HCT116 (cell line): ENCODE data around the gene MAGT1. TPM values are rescaled to one million over a fixed set of nuclear protein-coding genes. Genes with fewer than 3 reads are reported as not detected.
A peak's percentile ranks its signal among the peaks of the same experiment; 100 is the strongest.

Experiments used
- ATAC-seq: fragments of 200-7000 bp; cut with Tn5 transposase; 2 replicates; pipeline ENCODE4 v1.9.1; 2020; ENCODE audit warnings: mild to moderate bottlenecking, moderate library complexity
- BruUV-seq: library from RNA; stranded (reverse); fragments of 400-500 nt; replicated peaks from 2 replicates; lab custom pipeline; 2021; lab: Mats Ljungman, UMichigan
- CTCF ChIA-PET: fragments of 300-600 bp; sonication (Branson Sonifier 250); formaldehyde crosslinking; loops from one replicate; lab custom pipeline; 2021; ENCODE audit warnings: antibody characterized with exemption; lab: Charles Lee
- POLR2A ChIA-PET: fragments of 300-600, 350-600 bp; sonication (Branson Sonifier 250); formaldehyde crosslinking; loops from one replicate; lab custom pipeline; 2021; ENCODE audit warnings: antibody characterized with exemption; lab: Charles Lee
- RAD21 ChIA-PET, 2 experiments: fragments of 300-600 bp; sonication (Branson Sonifier 250); formaldehyde crosslinking; loops; one replicate each; lab custom pipeline; 2023; ENCODE audit warnings: low total read pairs in 2 of 2; ENCODE audit not compliant: uncharacterized antibody in 2 of 2, unreplicated experiment in 2 of 2, low non-redundant PET in 1 of 2; lab: Charles Lee
- DNase-seq: peaks from one replicate; pipeline ENCODE4 v3.0.0-alpha.2; 2010; ENCODE audit warnings: low read depth, low spot score
- H2AFZ ChIP-seq: fragments of 200-600 bp; shearing (Covaris generic), sonication (generic); 2 replicates; pipeline ENCODE4 v1.6.1; 2017; ENCODE audit warnings: low read depth, mixed run types, mixed read lengths, antibody characterized with exemption, low read length; ENCODE audit not compliant: poor library complexity, severe bottlenecking
- H3K27ac ChIP-seq: 2 replicates; pipeline ENCODE4 v1.5.1; 2012; ENCODE audit warnings: low read depth, low read length
- H3K27me3 ChIP-seq: fragments of 200-600 bp; sonication (generic); 2 replicates; pipeline ENCODE4 v1.6.1; 2016; ENCODE audit warnings: mixed run types, low read length, mixed read lengths; ENCODE audit not compliant: insufficient read depth
- H3K36me3 ChIP-seq, 2 experiments: fragments of 200-500 bp in 1 of 2; fragments of 200-600 bp in 1 of 2; sonication (Bioruptor generic) in 1 of 2; sonication (generic) in 1 of 2; 2 replicates each; pipeline versions ENCODE4 v1.5.1 to v1.6.1; 2014 to 2016; ENCODE audit warnings: low read length in 2 of 2, inconsistent platforms in 1 of 2, mixed read lengths in 1 of 2, mixed run types in 1 of 2; ENCODE audit not compliant: insufficient read depth in 2 of 2, control insufficient read depth in 1 of 2
- H3K4me1 ChIP-seq, 2 experiments: fragments of 200-600 bp in 1 of 2; sonication (generic) in 1 of 2; 2 replicates each; pipeline versions ENCODE4 v1.5.1 to v1.6.1; 2012 to 2017; ENCODE audit warnings: low read length in 2 of 2, inconsistent platforms in 1 of 2, mild to moderate bottlenecking in 1 of 2, mixed read lengths in 1 of 2, mixed run types in 1 of 2, moderate library complexity in 1 of 2; ENCODE audit not compliant: insufficient read depth in 2 of 2, control insufficient read depth in 1 of 2
- H3K4me2 ChIP-seq: fragments of 200-600 bp; sonication (generic); 2 replicates; pipeline ENCODE4 v1.6.1; 2017; ENCODE audit warnings: mixed run types, low read length, mixed read lengths
- H3K4me3 ChIP-seq, 2 experiments: fragments of 200-600 bp in 1 of 2; sonication (generic) in 1 of 2; replicated peaks in 1 of 2; 2 replicates each; pipeline ENCODE4 v1.5.1; 2011 to 2016; ENCODE audit warnings: low read length in 2 of 2, control low read depth in 1 of 2, low read depth in 1 of 2, mild to moderate bottlenecking in 1 of 2, mixed read lengths in 1 of 2, mixed run types in 1 of 2
- H3K79me2 ChIP-seq: fragments of 200-600 bp; sonication (generic); 2 replicates; pipeline ENCODE4 v1.6.1; 2017; ENCODE audit warnings: mild to moderate bottlenecking, mixed run types, low read length, moderate library complexity, mixed read lengths; ENCODE audit not compliant: insufficient read depth
- H3K9ac ChIP-seq: fragments of 200-600 bp; sonication (generic); 2 replicates; pipeline ENCODE4 v1.6.1; 2016; ENCODE audit warnings: low read length, mixed read lengths
- H3K9me2 ChIP-seq: fragments of 200-600 bp; sonication (generic), shearing (Covaris generic); 2 replicates; pipeline ENCODE4 v1.6.1; 2017; ENCODE audit warnings: mixed run types, mild to moderate bottlenecking, moderate library complexity; ENCODE audit not compliant: insufficient read depth
- H3K9me3 ChIP-seq, 2 experiments: fragments of 200-500 bp in 1 of 2; fragments of 200-600 bp in 1 of 2; sonication (Bioruptor generic) in 1 of 2; sonication (generic) in 1 of 2; 2 replicates each; pipeline ENCODE4 v1.6.1; 2014 to 2017; ENCODE audit warnings: low read length in 2 of 2, mixed read lengths in 2 of 2, inconsistent platforms in 1 of 2, low read depth in 1 of 2, mild to moderate bottlenecking in 1 of 2, mixed run types in 1 of 2, moderate library complexity in 1 of 2; ENCODE audit not compliant: control insufficient read depth in 1 of 2, insufficient read depth in 1 of 2
- H4K20me1 ChIP-seq: fragments of 200-600 bp; sonication (generic), shearing (Covaris generic); 2 replicates; pipeline ENCODE4 v1.6.1; 2017; ENCODE audit warnings: mixed run types, mild to moderate bottlenecking, moderate library complexity; ENCODE audit not compliant: insufficient read depth
- CBX3 ChIP-seq: IDR thresholded peaks from 2 replicates; pipeline ENCODE4 v1.6.1; 2012; ENCODE audit warnings: low read depth
- CEBPB ChIP-seq: IDR thresholded peaks from 2 replicates; pipeline ENCODE4 v1.6.1; 2012; ENCODE audit warnings: low read depth
- FOSL1 ChIP-seq: IDR thresholded peaks from 2 replicates; pipeline ENCODE4 v1.6.1; 2012; ENCODE audit warnings: low read depth
- JUND ChIP-seq: IDR thresholded peaks from 2 replicates; pipeline ENCODE4 v1.6.1; 2012
- POLR2A ChIP-seq: IDR thresholded peaks from 2 replicates; pipeline ENCODE4 v1.7.0; 2011; ENCODE audit warnings: borderline replicate concordance; ENCODE audit not compliant: insufficient read depth, insufficient read length; ENCODE audit errors: extremely low read depth
- RAD21 ChIP-seq: IDR thresholded peaks from 2 replicates; pipeline ENCODE4 v1.6.1; 2012; ENCODE audit warnings: low read depth, mild to moderate bottlenecking
- TCF7L2 ChIP-seq: IDR thresholded peaks from 2 replicates; pipeline ENCODE4 v1.7.0; 2011; ENCODE audit warnings: borderline replicate concordance, inconsistent platforms; ENCODE audit not compliant: insufficient read depth, insufficient read length; ENCODE audit errors: extremely low read depth
- ZBTB33 ChIP-seq: IDR thresholded peaks from 2 replicates; pipeline ENCODE4 v1.6.1; 2011; ENCODE audit warnings: mild to moderate bottlenecking, low read length, moderate library complexity; ENCODE audit not compliant: insufficient replicate concordance; ENCODE audit errors: extremely low read depth
- ZFX ChIP-seq: fragments of 450-650 bp; IDR thresholded peaks from 2 replicates; pipeline ENCODE4 v1.6.1; 2017
- intact Hi-C: fragments of 100-400 bp; cut with micrococcal nuclease; formaldehyde crosslinking; loops from 2 replicates; pipeline ENCODE4 v1.10.0; 2022
- total RNA-seq: library from RNA; stranded (reverse); gene quantifications from one replicate; pipeline ENCODE4 v1.2.1, GENCODE V29; 2021; ENCODE audit not compliant: unreplicated experiment

Gene MAGT1
- total RNA-seq, 1 experiment from 2014 or later = 39.5 TPM

- ChIA-PET POLR2A (no interaction called here), CTCF (no interaction called here), RAD21 (no interaction called here)
- no peaks in the 10 kb centered on the region for H3K27me3 ChIP-seq
- no peaks in the 10 kb centered on the region for H4K20me1 ChIP-seq
- no peak overlapping the region; a peak in 1 of 4 replicates for H3K4me3 ChIP-seq
- no peaks in the 10 kb centered on the region for H3K79me2 ChIP-seq
- DNase-seq (no peak), ATAC-seq (no peak)
- no TSS peak for BruUV-seq
- no peaks in the 10 kb centered on the region for H3K9me2 ChIP-seq
- no peak overlapping the region for H3K9ac ChIP-seq
- TF ChIP-seq POLR2A (no peak), FOSL1 (peak; percentile 47; the same call in 1 of the 2 replicates), JUND (0 out of 2 replicates have a peak, but pooled peaks have one; percentile 34)
- intact Hi-C loops = no loop called here
- peaks cover 7 to 11% of the 10 kb centered on the region in 2 experiments for H3K4me1 ChIP-seq
- H3K27ac ChIP-seq = peak overlapping the region; percentile 52; the same call in 1 of the 2 replicates
- no peaks in the 10 kb centered on the region for H3K9me3 ChIP-seq
- no peaks in the 10 kb centered on the region for H3K36me3 ChIP-seq
- H3K4me2 ChIP-seq = peak overlapping the region; percentile 57
- no peak overlapping the region for H2AFZ ChIP-seq
Observed at GRCh38 chrX:77937291-77937690, 42.1 kb upstream of the MAGT1 start.

GRCh38 chrX:77936299-77936698 is 41.1 kb upstream of the MAGT1 start:
- Histone ChIP-seq H3K27me3 (no peaks in the 10 kb centered on the region), H3K9me2 (no peaks in the 10 kb centered on the region), H3K9ac (no peak overlapping the region), H3K4me3 (no peak overlapping the region), H4K20me1 (no peaks in the 10 kb centered on the region), H3K4me2 (no peak overlapping the region), H3K36me3 (no peaks in the 10 kb centered on the region), H3K27ac (no peak overlapping the region), H3K4me1 (peaks cover 7 to 11% of the 10 kb centered on the region in 2 experiments), H3K79me2 (no peaks in the 10 kb centered on the region), H3K9me3 (no peaks in the 10 kb centered on the region), H2AFZ (no peak overlapping the region)
- POLR2A ChIA-PET = no interaction called here
- intact Hi-C loops = no loop called here
- BruUV-seq = no TSS peak
- DNase-seq = no peak
- CTCF ChIA-PET = no interaction called here
- no peak for ATAC-seq
- no peak for TF ChIP-seq TCF7L2
- no peak for TF ChIP-seq FOSL1
- TF ChIP-seq RAD21 = no peak
- TF ChIP-seq CBX3 = no peak
- TF ChIP-seq ZBTB33 = no peak
- no peak for TF ChIP-seq ZFX
- TF ChIP-seq CEBPB = no peak
- RAD21 ChIA-PET = no interaction called here
